Lower leg skin (tissue), 4 donors: ENCODE measurements around the gene MIPEP. TPM values are rescaled to one million over a fixed set of nuclear protein-coding genes. Genes with fewer than 3 reads are reported as not detected.

Experiments used
- DNase-seq, 2 donors: peaks; one replicate each; pipeline ENCODE4 v3.0.0-alpha.2; 2019; ENCODE audit warnings: low spot score in 2 of 2
- H3K4me3 ChIP-seq: fragments of 200-600 bp; sonication (generic); 2 replicates; pipeline ENCODE4 v1.5.1; 2017; ENCODE audit warnings: mild to moderate bottlenecking, low read depth; ENCODE audit not compliant: poor library complexity, severe bottlenecking
- CTCF ChIP-seq, 3 donors: fragments of 450-650 bp; IDR thresholded peaks; one replicate each; pipeline ENCODE4 v1.5.1; 2016; ENCODE audit warnings: antibody characterized with exemption in 3 of 3, mild to moderate bottlenecking in 3 of 3, moderate library complexity in 2 of 3
- POLR2A ChIP-seq, 2 donors: fragments of 450-650 bp; IDR thresholded peaks; one replicate each; pipeline ENCODE4 v1.6.1; 2016 to 2017; ENCODE audit warnings: antibody characterized with exemption in 2 of 2, mild to moderate bottlenecking in 1 of 2, moderate library complexity in 1 of 2
- WGBS, 2 donors: methylation state at CpG; one replicate each; pipeline ENCODE4 v1.1.5; 2018; 5-methylcytosine and 5-hydroxymethylcytosine counted together
- intact Hi-C: fragments of 100-400 bp; cut with DNase I; formaldehyde crosslinking; loops from one replicate; pipeline ENCODE4 v1.15.0; 2023; ENCODE audit warnings: low total_unique reads
- total RNA-seq, 4 donors: library from RNA; depleted of rRNA; stranded (reverse); fragments of >200 nt; gene quantifications; one replicate each; pipeline ENCODE4 v1.1.0, GENCODE V29; 2016

Gene MIPEP
- total RNA-seq, 4 donors from 2014 or later = 22.8 to 50.4 (median 32.5) TPM

DNA sequence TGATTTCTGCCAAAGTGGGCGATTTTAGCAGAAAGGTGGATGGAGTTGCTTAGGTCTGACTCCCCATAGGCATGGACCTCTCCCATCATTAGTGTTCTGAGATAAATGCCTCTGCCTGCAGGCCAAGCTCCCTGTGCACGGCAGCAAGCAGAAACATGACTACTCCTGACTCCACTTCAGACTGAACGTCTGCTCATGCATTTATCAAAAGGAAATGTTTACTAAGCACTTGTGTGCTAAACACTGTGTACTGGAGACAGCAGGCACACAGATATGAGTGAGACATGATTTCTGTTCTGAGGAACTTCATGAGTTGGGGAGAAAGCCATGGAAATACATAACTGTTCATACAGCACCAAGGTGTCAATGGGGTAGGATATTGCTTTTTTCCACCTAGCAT, 149.6 kb downstream of the MIPEP start:
- intact Hi-C loops = no loop called here
- DNase-seq = no peak
- H3K4me3 ChIP-seq = no peak overlapping the region
- TF ChIP-seq CTCF (IDR thresholded peaks at IDR 0.05) = no peak
- 59 to 63% methylated on average over 3 of the region's 3 CpGs for WGBS, 2 donors

GRCh38 chr13:23736541-23736940, 152.7 kb downstream of the MIPEP start:
- intact Hi-C loops = no loop called here
- DNase-seq = no peak
- TF ChIP-seq POLR2A (IDR thresholded peaks at IDR 0.05) = no peak
- WGBS, 2 donors = 61 to 63% methylated on average over 5 of the region's 5 CpGs
- no peak overlapping the region for H3K4me3 ChIP-seq

- TF ChIP-seq POLR2A (IDR thresholded peaks at IDR 0.05) = no peak
- no peak for TF ChIP-seq CTCF (IDR thresholded peaks at IDR 0.05)
- no peak overlapping the region for H3K4me3 ChIP-seq
- intact Hi-C loops = no loop called here
- WGBS, 2 donors = 58 to 59% methylated on average over 2 of the region's 2 CpGs
- DNase-seq = no peak
Measured at GRCh38 chr13:23735329-23735728, 153.9 kb downstream of the MIPEP start.

GRCh38 chr13:23731709-23732108, 157.5 kb downstream of the MIPEP start:
- WGBS, 2 donors = 92 to 96% methylated on average over 3 of the region's 3 CpGs
- DNase-seq = no peak
- TF ChIP-seq CTCF (IDR thresholded peaks at IDR 0.05) = no peak
- TF ChIP-seq POLR2A (IDR thresholded peaks at IDR 0.05) = no peak
- intact Hi-C loops = no loop called here
- no peak overlapping the region for H3K4me3 ChIP-seq

GRCh38 chr13:23730251-23730650, 158.9 kb downstream of the MIPEP start:
- intact Hi-C loops = no loop called here
- no peak for TF ChIP-seq POLR2A (IDR thresholded peaks at IDR 0.05)
- TF ChIP-seq CTCF (IDR thresholded peaks at IDR 0.05) = no peak
- H3K4me3 ChIP-seq = no peak overlapping the region
- 66 to 71% methylated on average over 6 of the region's 6 CpGs for WGBS, 2 donors
- DNase-seq = no peak

DNA sequence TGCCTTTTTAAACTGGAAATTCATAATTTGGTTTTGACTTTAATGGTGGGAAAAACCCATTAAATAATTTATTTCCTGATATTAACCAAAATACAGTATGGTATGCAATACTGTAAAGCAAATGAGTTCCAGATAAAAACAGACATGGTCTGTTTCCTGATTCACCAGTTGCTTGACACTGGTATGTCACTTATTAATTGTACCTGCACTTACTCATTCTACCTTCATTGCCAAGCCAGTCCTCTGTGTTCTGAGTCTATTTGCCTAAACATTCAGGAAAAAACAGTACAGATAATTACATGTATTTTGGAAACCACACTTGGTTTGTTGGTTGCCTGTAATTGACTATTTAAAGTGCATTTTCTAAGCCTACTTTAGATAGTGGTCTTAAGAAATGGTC, 159.7 kb downstream of the MIPEP start:
- no peak overlapping the region for H3K4me3 ChIP-seq
- no peak for TF ChIP-seq POLR2A (IDR thresholded peaks at IDR 0.05)
- no peak for TF ChIP-seq CTCF (IDR thresholded peaks at IDR 0.05)
- intact Hi-C loops = no loop called here
- DNase-seq = no peak
